ENCODE results near the gene INSYN2A. TPM values are rescaled to one million over a fixed set of nuclear protein-coding genes. Genes with fewer than 3 reads are reported as not detected.
A peak's percentile ranks its signal among the peaks of the same experiment; 100 is the strongest.

The INSYN2A gene
- polyA plus RNA-seq, 1 experiment: 0.04 TPM

GRCh38 chr10:127198307-127198706 lies 1.9 kb upstream of the INSYN2A start:
- ChIA-PET CTCF (interaction anchor here (1.1 to 1.4 kb wide), 2 partner anchors 118 to 656 kb away, joined by 3 read pairs; no protein-coding TSS in a partner anchor), POLR2A (no interaction called here)
- Histone ChIP-seq H3K27me3 (ENCODE audit: control insufficient read depth, insufficient read depth, low read length) (no peaks in the 10 kb centered on the region), H3K4me3 (ENCODE audit: low read depth, low read length) (no peak overlapping the region), H3K36me3 (ENCODE audit: control insufficient read depth, insufficient read depth, low read length) (peaks cover 3% of the 10 kb centered on the region)
- TF ChIP-seq CTCF (IDR thresholded peaks at IDR 0.05; ENCODE audit: insufficient read depth, low read depth, low read length): no peak
- no peak for DNase-seq (ENCODE audit: low read depth)

GRCh38 chr10:127197154-127197432 lies 702 bp upstream of the INSYN2A start:
- no peak for TF ChIP-seq CTCF (IDR thresholded peaks at IDR 0.05; ENCODE audit: insufficient read depth, low read depth, low read length)
- no peaks in the 10 kb centered on the region for H3K27me3 ChIP-seq (ENCODE audit: control insufficient read depth, insufficient read depth, low read length)
- peak overlapping the region; percentile 36 for H3K4me3 ChIP-seq (ENCODE audit: low read depth, low read length)
- POLR2A ChIA-PET: no interaction called here
- DNase-seq (ENCODE audit: low read depth): no peak
- CTCF ChIA-PET: interaction anchor here (1.1 kb wide), 1 partner anchor 241 kb away, joined by 3 read pairs; no protein-coding TSS in a partner anchor
- peaks cover 3% of the 10 kb centered on the region for H3K36me3 ChIP-seq (ENCODE audit: control insufficient read depth, insufficient read depth, low read length)

- TF ChIP-seq CTCF (IDR thresholded peaks at IDR 0.05; ENCODE audit: insufficient read depth, low read depth, low read length): no peak
- no peak for DNase-seq (ENCODE audit: low read depth)
- H3K27me3 ChIP-seq (ENCODE audit: control insufficient read depth, insufficient read depth, low read length): no peaks in the 10 kb centered on the region
- ChIA-PET CTCF (interaction anchor here (1.1 kb wide), 1 partner anchor 242 kb away, joined by 3 read pairs; no protein-coding TSS in a partner anchor), POLR2A (no interaction called here)
- peak overlapping the region; percentile 39 for H3K4me3 ChIP-seq (ENCODE audit: low read depth, low read length)
- no peaks in the 10 kb centered on the region; the same call in 1 of the 2 replicates for H3K36me3 ChIP-seq (ENCODE audit: control insufficient read depth, insufficient read depth, low read length)
These were observed 665 bp downstream of the INSYN2A start for GRCh38 chr10:127195571-127196281.

- TF ChIP-seq CTCF (IDR thresholded peaks at IDR 0.05; ENCODE audit: insufficient read depth, low read depth, low read length): no peak
- no peaks in the 10 kb centered on the region for H3K36me3 ChIP-seq (ENCODE audit: control insufficient read depth, insufficient read depth, low read length)
- ChIA-PET CTCF (interaction anchor here (1.0 to 1.2 kb wide), 2 partner anchors 22 to 56 kb away, joined by 3 read pairs; no protein-coding TSS in a partner anchor), POLR2A (no interaction called here)
- no peak for DNase-seq (ENCODE audit: low read depth)
- no peak overlapping the region for H3K4me3 ChIP-seq (ENCODE audit: low read depth, low read length)
- no peaks in the 10 kb centered on the region for H3K27me3 ChIP-seq (ENCODE audit: control insufficient read depth, insufficient read depth, low read length)
These were observed 1.3 kb downstream of the INSYN2A start for GRCh38 chr10:127195041-127195506.

GRCh38 chr10:127194599-127194998 lies 1.8 kb downstream of the INSYN2A start:
- TF ChIP-seq CTCF (IDR thresholded peaks at IDR 0.05; ENCODE audit: insufficient read depth, low read depth, low read length): no peak
- ChIA-PET CTCF (interaction anchor here (0.9 to 1.2 kb wide), 3 partner anchors 18 to 56 kb away, joined by 3 read pairs; no protein-coding TSS in a partner anchor), POLR2A (no interaction called here)
- H3K27me3 ChIP-seq (ENCODE audit: control insufficient read depth, insufficient read depth, low read length): no peaks in the 10 kb centered on the region
- no peak for DNase-seq (ENCODE audit: low read depth)
- no peaks in the 10 kb centered on the region for H3K36me3 ChIP-seq (ENCODE audit: control insufficient read depth, insufficient read depth, low read length)
- no peak overlapping the region for H3K4me3 ChIP-seq (ENCODE audit: low read depth, low read length)
